ENCODE results near the gene LSS.

DNA sequence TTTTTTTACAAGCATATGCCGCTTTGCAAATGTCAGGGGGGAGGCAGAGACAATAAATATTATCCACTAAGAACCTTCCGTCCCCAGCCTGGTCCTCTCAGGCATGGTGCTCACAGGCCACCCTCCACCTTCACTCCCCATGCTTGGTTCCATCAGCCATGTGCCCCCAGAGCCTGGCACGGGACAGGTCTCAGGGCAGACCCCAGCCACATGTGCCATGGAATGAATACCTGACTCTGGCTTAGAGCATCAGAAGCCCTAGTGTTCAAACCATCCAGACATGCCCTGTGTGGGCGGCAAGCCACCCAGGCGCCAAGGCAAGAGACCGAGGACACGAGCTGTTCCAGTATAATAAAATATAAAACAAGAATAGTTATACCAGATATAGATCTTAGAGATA is 5.4 kb downstream of the LSS start:
- TF ChIP-seq, protein P1, sequence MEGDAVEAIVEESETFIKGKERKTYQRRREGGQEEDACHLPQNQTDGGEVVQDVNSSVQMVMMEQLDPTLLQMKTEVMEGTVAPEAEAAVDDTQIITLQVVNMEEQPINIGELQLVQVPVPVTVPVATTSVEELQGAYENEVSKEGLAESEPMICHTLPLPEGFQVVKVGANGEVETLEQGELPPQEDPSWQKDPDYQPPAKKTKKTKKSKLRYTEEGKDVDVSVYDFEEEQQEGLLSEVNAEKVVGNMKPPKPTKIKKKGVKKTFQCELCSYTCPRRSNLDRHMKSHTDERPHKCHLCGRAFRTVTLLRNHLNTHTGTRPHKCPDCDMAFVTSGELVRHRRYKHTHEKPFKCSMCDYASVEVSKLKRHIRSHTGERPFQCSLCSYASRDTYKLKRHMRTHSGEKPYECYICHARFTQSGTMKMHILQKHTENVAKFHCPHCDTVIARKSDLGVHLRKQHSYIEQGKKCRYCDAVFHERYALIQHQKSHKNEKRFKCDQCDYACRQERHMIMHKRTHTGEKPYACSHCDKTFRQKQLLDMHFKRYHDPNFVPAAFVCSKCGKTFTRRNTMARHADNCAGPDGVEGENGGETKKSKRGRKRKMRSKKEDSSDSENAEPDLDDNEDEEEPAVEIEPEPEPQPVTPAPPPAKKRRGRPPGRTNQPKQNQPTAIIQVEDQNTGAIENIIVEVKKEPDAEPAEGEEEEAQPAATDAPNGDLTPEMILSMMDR (conservative IDR thresholded peaks at IDR 0.05), result no peak
- TF ChIP-seq ZFX (IDR thresholded peaks at IDR 0.05), result no peak
